Testis (tissue), 3 donors: ENCODE measurements around the gene THAP3. TPM values are rescaled to one million over a fixed set of nuclear protein-coding genes. Genes with fewer than 3 reads are reported as not detected.

ENCODE experiments used
- DNase-seq: peaks from one replicate; pipeline ENCODE4 v3.0.0-alpha.2; 2019
- H3K27ac ChIP-seq, 2 donors: fragments of 200-600 bp; sonication (generic); one replicate each; pipeline ENCODE4 v1.5.1; 2019
- H3K27me3 ChIP-seq: fragments of 200-600 bp; sonication (generic); one replicate; pipeline ENCODE4 v1.5.1; 2019
- H3K36me3 ChIP-seq: fragments of 200-600 bp; sonication (generic); one replicate; pipeline ENCODE4 v1.5.1; 2017; ENCODE audit warnings: low read depth; ENCODE audit errors: missing control alignments
- H3K4me1 ChIP-seq: fragments of 200-600 bp; sonication (generic); one replicate; pipeline ENCODE4 v1.5.1; 2019
- H3K4me3 ChIP-seq, 2 donors: fragments of 200-600 bp; sonication (generic); one replicate each; pipeline ENCODE4 v1.5.1; 2017 to 2019
- H3K9me3 ChIP-seq: fragments of 200-600 bp; sonication (generic); one replicate; pipeline ENCODE4 v1.5.1; 2017
- CTCF ChIP-seq, 3 experiments: fragments of 450-650 bp in 2 of 3; fragments of 200-600 bp in 1 of 3; sonication (generic) in 1 of 3; IDR thresholded peaks; one replicate each; pipeline ENCODE4 v1.5.1; 2016 to 2019; ENCODE audit warnings: antibody characterized with exemption in 3 of 3, mild to moderate bottlenecking in 2 of 3, moderate library complexity in 1 of 3
- POLR2A ChIP-seq: fragments of 450-650 bp; IDR thresholded peaks from one replicate; pipeline ENCODE4 v1.6.1; 2017; ENCODE audit warnings: antibody characterized with exemption, mild to moderate bottlenecking, moderate library complexity
- WGBS, 2 donors: methylation state at CpG; one replicate each; pipeline ENCODE4 v1.1.5; 2018; 5-methylcytosine and 5-hydroxymethylcytosine counted together
- intact Hi-C: fragments of 100-400 bp; cut with DNase I; formaldehyde crosslinking; loops from one replicate; pipeline ENCODE4 v1.15.1; 2023; ENCODE audit warnings: low total_unique reads
- polyA plus RNA-seq: library from polyadenylated mRNA; stranded (reverse); fragments of 350-450 nt; fragmentation: Illumina TruSeq; extraction: RNeasy Lipid Tissue Mini Kit (QIAGEN cat#74804); gene quantifications from one replicate; pipeline ENCODE4 v1.2.3, GENCODE V29; 2014; ENCODE audit warnings: low read depth, low replicate concordance; ENCODE audit not compliant: insufficient read depth
- total RNA-seq, 2 donors: library from RNA; depleted of rRNA; stranded (reverse); fragments of >200 nt; gene quantifications; one replicate each; pipeline ENCODE4 v1.2.3, GENCODE V29; 2016

Gene THAP3
- total and polyA plus RNA-seq, 3 donors from 2014 or later = 28.7 to 41.9 (median 38.6) TPM

- H3K27ac ChIP-seq = peak within 1 kb of the TSS; percentile 83 to 94
- H3K36me3 ChIP-seq = no peaks in the 10 kb centered on the region
- H3K4me1 ChIP-seq = peaks cover 30% of the 10 kb centered on the region
- intact Hi-C loops = loop anchor here (5.0 kb wide), 1 partner anchor 53 kb away; no protein-coding TSS in a partner anchor
- peak within 1 kb of the TSS; percentile 68 to 96 for H3K4me3 ChIP-seq
- H3K9me3 ChIP-seq = no peaks in the 10 kb centered on the region
- no peaks in the 10 kb centered on the region for H3K27me3 ChIP-seq
- peak; percentile 99 for DNase-seq
- TF ChIP-seq CTCF (IDR thresholded peaks at IDR 0.05) (no peak), POLR2A (peak; percentile 85)
- WGBS, 2 donors = 12 to 33% methylated on average over 19 to 58 of the region's 58 CpGs
Observed at GRCh38 chr1:6579374-6580118, 45.1 kb upstream of the THAP3 start, which contains the start of gene ZBTB48. Gene ZBTB48 (plus strand): TSS chr1:6579994. CDS start chr1:6580610, 616 bp downstream.

- intact Hi-C loops = loop anchor here (5.0 kb wide), 1 partner anchor 52 kb away; no protein-coding TSS in a partner anchor
- no peak for DNase-seq
- no peaks in the 10 kb centered on the region for H3K9me3 ChIP-seq
Observed at GRCh38 chr1:6580119-6580592, 44.5 kb upstream of the THAP3 start.

GRCh38 chr1:6580593-6581409, 43.9 kb upstream of the THAP3 start:
- intact Hi-C loops = loop anchor here (5.0 kb wide), 1 partner anchor 52 kb away; no protein-coding TSS in a partner anchor
- no peak for DNase-seq

More at GRCh38 chr1:6580119-6580592, 44.5 kb upstream of the THAP3 start:
- Histone ChIP-seq H3K36me3 (no peaks in the 10 kb centered on the region), H3K27ac (peak overlapping the region; percentile 83 to 94), H3K27me3 (no peaks in the 10 kb centered on the region), H3K4me3 (peak overlapping the region; percentile 68 to 96), H3K4me1 (peaks cover 30% of the 10 kb centered on the region)
- no peak for TF ChIP-seq POLR2A
- WGBS, 2 donors = 0 to 6% methylated on average over 9 to 30 of the region's 30 CpGs

GRCh38 chr1:6581561-6582305, 42.9 kb upstream of the THAP3 start:
- Histone ChIP-seq H3K4me3 (no peak overlapping the region), H3K4me1 (peaks cover 30% of the 10 kb centered on the region), H3K27ac (no peak overlapping the region), H3K27me3 (no peaks in the 10 kb centered on the region), H3K9me3 (no peaks in the 10 kb centered on the region), H3K36me3 (no peaks in the 10 kb centered on the region)
- WGBS, 2 donors = 74 to 80% methylated on average over 10 of the region's 10 CpGs
- no peak for DNase-seq
- TF ChIP-seq POLR2A = no peak
- no peak for TF ChIP-seq CTCF (IDR thresholded peaks at IDR 0.05)
- intact Hi-C loops = loop anchor here (5.0 kb wide), 1 partner anchor 51 kb away; no protein-coding TSS in a partner anchor

More at GRCh38 chr1:6580593-6581409, 43.9 kb upstream of the THAP3 start:
- H3K9me3 ChIP-seq = no peaks in the 10 kb centered on the region
- TF ChIP-seq CTCF (IDR thresholded peaks at IDR 0.05) (no peak), POLR2A (no peak)
- peak overlapping the region; percentile 68 to 96 for H3K4me3 ChIP-seq
- WGBS, 2 donors = 27 to 30% methylated on average over 12 to 19 of the region's 19 CpGs
- H3K4me1 ChIP-seq = peaks cover 30% of the 10 kb centered on the region
- peak overlapping the region; percentile 83 to 94 for H3K27ac ChIP-seq
- H3K36me3 ChIP-seq = no peaks in the 10 kb centered on the region
- no peaks in the 10 kb centered on the region for H3K27me3 ChIP-seq
